ENCODE results near the gene FAM131C.

FAM131C gene

DNA sequence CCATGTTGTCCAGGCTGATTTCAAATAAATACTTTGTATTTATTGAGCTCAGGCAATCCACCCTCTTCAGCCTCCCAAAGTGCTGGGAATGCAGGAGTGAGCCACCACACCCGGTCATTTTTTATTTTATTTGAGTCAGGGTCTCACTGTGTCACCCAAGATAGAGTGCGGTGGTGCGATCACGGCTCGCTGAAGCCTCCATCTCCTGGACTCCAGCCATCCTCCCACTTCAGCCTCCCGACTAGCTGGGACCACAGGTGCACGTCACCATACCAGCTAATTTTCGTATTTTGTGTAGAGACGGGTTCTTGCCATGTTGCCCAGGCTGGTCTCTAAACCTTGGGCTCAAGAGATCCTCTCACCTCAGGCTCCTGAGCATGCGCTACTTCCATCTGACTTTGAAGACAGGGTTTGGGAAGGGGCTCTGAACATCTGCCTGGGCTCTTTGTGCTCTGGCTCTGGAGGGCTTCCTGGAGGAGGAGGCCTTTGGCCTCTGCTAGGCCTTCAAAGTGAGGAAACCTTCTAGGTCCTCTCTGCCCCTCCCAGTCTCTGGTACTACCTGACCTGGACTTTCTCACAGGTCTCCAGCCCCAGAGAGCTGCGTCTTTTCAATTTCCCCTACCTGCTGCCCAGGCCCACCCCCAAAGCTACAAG is 61.4 kb downstream of the FAM131C start:
- no peak overlapping the region for H3K4me3 ChIP-seq (ENCODE audit: low read length)
- no peak for TF ChIP-seq CTCF (conservative IDR thresholded peaks at IDR 0.05; ENCODE audit: low read depth, low read length)

DNA sequence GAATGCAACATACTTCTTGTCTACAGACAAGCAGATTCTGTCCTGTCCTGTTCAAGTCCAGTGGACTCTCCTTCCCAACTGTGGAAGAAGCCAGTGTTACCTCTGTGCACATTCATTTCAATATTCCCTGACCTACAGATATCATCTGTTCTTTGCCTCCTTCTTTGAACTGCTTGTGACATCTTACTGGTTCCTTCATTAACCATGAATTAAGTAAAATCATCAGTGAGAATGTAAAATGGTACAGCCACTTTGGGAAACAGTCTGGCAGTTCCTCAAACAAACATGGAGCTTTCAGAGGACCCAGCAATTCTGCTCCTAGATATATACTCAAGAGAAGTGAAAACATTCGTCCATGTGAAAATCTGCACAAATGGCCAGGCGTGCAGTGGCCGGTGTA is 62.6 kb downstream of the FAM131C start:
- no peak for TF ChIP-seq CTCF (conservative IDR thresholded peaks at IDR 0.05; ENCODE audit: low read depth, low read length)
- H3K4me3 ChIP-seq (ENCODE audit: low read length), result no peak overlapping the region
- DNase-seq (ENCODE audit: low read depth), result no peak

More for the DNA sequence above, 61.4 kb downstream of the FAM131C start:
- no peak for DNase-seq (ENCODE audit: low read depth)

DNA sequence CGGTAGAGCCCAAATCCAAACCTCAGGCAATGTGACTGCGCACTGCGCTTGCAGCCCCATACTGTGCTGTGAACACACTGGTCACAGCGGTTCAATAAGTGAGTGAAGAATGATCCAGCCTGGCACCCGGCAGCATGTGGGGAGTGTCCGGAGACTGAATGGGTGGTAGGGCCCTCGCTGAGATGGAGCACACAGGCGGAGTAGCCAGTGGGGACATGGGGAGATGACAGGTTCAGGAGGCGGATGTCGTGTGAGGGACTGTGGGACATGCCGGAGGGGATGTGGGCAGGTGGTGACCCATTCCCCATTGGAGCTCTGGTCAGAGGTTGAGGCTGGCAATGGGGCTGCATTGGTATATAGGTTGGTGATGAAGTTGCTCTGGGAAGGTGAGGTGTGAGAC is 63.8 kb downstream of the FAM131C start:
- DNase-seq (ENCODE audit: low read depth), result no peak
- no peak for TF ChIP-seq CTCF (conservative IDR thresholded peaks at IDR 0.05; ENCODE audit: low read depth, low read length)
- no peak overlapping the region for H3K4me3 ChIP-seq (ENCODE audit: low read length)

DNA sequence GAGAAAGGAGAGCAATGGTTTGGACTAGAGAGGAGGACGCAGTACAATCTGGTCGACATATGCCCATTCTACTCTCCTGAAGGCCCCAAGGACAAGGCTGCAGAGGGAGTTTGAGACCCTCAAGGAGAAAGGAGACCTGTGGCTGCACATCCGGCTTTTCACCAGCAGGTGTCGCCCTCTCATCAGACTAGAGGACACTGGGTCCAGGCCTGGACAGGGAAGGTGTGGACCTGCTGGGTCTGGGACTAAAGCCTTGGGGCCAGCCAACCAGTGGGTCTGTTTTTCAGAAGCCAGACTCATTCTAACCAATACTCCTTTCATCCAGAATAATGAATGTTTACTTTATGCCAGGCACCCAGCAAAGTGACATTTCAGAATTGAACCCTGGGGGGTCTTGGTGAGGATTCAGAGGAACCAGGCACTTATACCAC is 64.4 kb downstream of the FAM131C start:
- DNase-seq (ENCODE audit: low read depth), result peak; percentile 15
- H3K4me3 ChIP-seq (ENCODE audit: low read length), result no peak overlapping the region
- TF ChIP-seq CTCF (conservative IDR thresholded peaks at IDR 0.05; ENCODE audit: low read depth, low read length), result peak; percentile 96

All from retinal pigment epithelial cell (primary cell).